GM19438 (cell line): Measurements from ENCODE around the gene ELP2.
"Not testable (repeated sequence)": the region's sequence is repeated elsewhere in the genome, so short reads cannot be mapped to it uniquely, and the experiment has no call there.

Source experiments
- ATAC-seq: cut with Tn5 transposase; IDR thresholded peaks from one replicate; pipeline ENCODE4 v1.9.1; 2021; ENCODE audit warnings: low read depth; ENCODE audit not compliant: unreplicated experiment

ELP2 gene

DNA sequence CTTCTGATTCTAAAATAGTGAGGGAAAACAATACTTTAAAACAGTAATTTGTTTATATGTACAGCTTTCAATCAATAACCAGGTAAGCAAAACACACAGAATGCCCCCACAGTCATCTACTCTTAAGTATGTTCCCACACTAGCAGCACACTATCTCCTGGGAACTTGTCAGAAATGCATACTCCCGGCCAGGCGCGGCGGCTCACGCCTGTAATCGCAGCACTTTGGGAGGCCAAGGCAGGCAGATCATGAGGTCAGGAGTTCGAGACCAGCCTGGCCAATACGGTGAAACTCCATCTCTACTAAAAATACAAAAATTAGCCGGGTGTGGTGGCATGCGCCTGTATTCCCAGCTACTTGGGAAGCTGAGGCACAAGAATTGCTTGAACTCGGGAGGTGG, 12.9 kb upstream of the ELP2 start:
- ATAC-seq = not testable (repeated sequence)

DNA sequence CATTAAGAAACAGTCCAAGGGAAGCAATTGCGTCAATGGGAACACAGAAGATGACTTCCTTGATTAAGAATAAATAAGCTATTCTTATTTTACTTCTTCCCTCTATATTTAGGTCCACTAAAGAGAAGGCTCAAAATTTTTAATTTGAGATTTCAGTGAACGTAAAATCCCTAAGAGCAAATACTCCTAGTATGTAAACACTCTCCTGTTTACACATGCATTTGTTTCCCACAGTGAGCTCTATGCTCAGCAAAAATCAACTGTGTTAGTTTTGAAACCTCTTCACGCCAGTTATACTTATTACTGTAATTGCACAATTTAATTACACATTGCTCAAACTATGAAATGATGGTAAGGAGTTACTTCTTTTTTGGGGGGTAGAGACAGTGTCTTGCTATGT, 9.4 kb upstream of the ELP2 start:
- ATAC-seq = no peak

DNA sequence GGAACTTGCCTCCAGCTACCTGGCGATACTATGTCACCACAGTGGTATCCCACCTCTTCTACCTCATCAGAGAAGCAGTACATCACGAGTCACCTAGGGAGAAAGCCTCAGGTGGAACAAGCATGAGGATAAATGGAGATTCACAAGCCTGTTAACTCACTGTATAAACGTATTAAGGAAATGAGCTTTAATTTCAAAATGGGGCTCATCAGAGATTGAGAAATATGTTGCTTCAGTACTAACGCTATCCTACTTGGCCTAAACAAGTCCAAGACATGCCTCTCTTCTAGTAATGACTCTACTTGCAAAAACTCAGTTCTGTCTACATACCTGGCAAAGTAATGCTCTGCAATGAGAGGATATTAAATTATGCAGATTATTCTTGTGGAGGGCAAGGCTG, 4.9 kb upstream of the ELP2 start:
- no peak for ATAC-seq

DNA sequence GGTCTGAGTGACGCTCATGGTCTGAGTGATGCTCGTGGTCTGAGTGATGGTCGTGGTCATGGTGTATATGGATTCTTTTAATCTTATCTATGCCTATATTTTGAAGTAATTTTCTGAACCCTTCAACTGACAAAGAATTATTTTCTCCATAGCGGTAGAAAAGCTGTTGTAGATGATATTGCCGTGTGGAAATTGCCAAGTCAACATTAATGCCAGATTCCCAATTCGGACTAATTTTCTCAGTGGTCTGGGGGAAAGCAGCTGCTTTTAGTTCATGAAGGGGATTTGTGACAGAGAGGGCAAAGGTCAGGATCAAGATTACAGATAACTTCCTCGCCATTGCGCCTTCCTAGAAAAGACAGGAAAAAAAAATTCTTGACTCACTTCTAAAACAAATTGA, 3.0 kb upstream of the ELP2 start:
- ATAC-seq = no peak

DNA sequence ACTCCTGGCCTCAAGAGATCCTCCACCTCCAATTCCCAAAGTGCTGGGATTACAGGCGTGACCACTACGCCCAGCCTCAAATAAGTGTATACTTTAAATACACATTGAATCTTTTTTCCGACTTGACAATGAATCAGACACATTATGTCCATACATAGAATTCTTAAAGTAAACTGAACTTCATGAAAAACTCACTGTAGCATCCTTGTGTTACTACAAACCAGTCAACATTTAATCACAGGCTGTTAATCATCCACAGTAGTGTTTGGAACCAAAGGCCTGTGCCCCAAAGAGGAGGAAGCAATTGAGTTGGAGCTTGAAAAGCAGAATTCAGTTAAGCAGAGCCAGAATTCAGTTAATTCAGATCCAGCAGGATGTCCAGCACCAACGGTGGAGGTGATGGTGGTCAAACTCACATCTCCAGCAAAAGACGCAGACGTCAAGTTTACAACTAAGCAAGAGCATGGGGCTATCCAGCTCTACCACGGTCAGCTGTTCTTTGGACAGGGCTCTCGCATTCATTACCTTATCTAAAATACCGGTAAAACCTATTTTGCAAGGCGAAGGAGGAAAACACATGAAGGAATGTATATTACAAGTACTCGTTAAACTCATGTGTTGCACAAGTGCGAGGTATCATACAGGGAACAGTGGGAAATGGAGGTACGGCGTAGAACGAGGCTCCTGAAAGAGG, 1.7 kb upstream of the ELP2 start:
- no peak for ATAC-seq

DNA sequence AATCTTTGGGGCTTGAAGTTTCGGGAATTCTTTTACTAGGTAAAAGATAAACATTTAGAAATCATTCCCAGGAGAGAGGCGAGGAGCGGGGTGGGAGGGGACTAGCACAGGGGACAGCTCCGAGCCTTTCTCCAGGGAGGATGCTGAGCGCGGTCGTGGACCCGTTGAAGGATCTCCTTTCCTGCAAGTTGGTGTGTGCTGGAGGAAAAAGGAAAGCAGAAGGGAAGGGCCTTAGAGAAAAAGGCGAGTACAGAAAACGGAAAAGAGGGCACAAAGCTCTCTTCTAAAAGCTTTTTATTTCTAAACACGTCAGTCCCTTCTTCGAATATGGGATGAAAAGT, 1.2 kb upstream of the ELP2 start:
- ATAC-seq = no peak

DNA sequence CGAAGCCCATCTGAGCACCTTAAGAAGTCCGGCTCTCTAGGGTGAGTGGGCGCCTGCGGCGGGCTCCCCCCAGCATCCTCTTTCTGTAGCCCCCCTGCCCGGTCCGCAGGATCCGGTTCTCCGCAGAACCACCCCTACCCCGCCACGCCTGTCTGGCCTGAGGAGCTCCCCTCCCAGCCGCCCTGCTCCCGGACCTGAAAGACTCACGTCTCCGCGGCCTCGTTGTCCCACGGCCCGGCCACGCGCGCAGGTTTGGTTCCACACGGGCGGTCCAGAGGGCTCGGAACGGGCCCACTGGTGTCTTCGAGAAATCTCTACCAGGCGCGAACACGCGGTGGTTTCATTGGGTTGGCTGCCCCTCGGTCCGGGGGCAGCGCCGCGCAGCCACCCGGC, 796 bp upstream of the ELP2 start:
- peak; percentile 20 for ATAC-seq

DNA sequence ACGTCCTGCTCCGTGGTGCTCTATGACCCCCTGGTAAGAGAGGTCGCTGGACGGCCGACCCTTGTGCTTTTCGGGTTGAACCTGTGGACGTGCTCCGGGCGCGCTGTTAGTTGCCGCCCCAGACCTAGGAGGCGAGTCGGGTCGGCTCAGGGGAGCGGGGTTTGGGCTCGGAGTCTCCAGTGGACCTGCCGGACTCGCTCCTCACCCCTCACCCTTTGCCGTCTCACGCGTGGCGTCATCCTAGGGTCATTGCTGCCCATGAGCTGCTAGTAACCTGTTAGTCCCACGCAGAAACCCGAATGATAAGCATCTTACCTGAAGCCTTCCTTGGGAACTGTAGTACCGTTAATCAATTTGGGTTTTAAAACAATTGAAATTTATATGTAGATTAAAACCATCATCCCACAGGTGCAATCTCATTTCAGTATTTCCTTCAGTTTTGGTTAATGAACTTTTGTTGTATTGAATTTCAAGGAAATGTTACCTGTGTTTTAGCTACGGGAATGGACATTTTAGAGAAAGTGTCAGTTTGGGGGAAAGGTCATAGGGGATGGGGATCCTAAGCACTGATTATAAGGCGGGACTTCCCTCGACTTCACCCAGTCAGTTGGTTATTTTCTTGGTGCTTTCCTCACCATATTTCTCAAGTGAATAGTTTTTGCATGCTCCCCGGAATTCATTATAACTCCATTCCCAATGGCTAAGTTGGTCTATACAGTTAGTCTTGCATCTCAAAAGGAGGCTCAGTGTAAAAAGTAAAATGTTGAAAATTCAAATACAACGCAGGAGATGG, 536 bp downstream of the ELP2 start:
- peak; percentile 19 for ATAC-seq

DNA sequence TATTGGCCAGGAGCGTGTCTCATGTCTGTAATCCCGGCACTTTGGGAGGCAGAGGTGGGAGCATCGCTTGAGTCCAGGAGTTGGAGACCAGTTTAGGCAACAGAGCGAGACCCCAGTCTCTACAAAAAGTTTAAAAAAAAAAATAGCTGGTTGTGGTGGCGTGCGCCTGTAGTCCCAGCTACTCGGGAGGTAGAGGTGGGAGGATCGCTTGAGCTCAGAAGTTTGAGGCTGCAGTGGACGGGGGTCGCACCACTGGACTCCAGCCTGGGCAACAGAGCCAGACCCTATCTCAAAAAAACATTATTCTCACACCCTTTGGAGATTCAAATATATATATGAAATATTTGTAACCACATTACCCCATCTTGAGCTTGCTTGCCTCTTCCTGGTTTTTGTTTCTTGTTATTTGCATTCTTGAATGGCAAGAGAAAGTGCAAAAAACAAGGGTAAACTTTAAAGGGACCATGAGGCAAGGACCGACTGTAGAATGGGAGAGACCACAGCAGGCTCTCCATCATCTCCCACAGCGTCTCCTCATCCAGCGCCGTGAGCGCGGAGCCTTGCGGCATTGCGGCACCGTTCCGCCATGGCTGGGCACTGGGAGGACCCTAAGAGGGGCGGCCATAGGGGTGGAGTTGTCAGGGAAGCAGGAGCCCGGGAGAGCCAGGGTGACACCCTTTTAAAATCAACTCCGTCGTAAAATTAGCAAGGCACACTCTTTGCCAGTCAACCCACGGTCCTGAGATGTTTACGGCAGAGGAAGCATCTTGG, 1.4 kb downstream of the ELP2 start:
- no peak for ATAC-seq

DNA sequence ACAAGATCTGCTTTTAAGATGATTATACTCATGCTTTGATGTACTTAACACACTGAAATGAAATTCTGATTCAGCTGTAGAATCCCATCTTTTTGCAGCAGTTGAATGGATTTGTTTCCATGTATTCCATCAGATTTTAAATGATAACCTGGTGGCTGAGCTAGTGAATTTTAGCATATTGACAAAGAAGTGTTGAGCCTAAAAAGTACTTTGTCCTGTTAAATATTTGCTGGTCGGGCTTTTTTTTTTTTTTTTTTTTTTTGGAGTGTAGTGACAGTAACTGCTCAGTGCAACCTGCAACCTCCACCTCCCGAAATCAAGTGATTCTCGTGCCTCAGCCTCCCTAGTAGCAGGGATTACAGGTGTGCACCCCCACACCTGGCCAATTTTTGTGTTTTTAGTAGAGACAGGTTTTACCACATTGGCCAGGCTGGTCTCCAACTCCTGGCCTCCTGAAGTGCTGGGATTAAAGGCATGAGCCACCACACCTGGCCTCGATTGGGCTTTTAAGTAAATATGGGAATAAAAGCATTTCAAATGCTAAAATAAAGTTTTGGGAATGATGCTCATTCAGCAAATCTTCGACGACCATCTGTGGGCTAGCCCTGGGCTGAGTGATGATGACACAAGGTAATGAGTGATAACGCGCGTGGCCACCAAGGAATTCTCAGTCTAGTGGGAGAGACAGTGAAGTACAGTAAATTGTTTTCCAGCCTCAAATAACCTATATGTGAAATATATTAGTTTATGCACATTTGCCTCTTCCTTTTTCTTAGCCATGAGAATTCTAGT, 2.2 kb downstream of the ELP2 start:
- ATAC-seq = no peak

DNA sequence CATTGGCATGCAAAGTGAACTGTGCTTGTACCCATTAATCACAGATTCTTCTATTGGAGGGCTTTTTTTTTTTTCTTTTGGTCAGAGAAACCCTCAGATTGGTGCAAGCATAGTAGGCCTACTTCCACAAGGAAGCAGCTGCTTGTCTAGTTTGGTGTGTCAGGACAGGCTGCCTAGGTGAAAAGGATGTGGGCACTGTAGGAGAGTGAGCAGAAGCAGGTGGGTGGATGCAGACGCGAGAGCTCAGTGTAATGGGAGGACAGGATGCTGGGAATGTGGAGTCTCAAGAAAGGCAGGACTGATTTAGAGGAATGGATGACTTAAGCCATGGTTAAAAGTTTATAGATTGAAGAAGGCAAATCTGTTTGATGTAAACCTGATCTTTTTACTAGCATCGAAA, 3.1 kb downstream of the ELP2 start:
- ATAC-seq = no peak

DNA sequence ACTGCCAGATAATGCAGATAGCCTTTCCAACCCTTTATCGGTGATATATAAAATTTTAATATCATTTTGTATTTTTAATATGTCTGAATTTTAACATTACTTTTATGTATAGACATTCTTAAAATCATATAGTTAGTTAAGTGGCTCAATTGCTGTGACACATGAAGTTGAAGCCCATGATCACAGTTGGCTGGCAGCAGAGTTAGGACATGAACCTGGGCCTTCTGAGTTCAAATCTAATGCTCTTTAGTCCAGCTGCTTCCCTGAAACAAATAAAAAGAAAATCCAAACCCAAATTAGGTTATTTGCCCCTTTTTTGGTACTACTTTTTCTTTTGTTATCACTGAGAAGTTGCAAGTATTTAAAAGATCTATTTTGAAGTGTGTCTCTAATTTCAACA, 5.6 kb downstream of the ELP2 start:
- no peak for ATAC-seq

DNA sequence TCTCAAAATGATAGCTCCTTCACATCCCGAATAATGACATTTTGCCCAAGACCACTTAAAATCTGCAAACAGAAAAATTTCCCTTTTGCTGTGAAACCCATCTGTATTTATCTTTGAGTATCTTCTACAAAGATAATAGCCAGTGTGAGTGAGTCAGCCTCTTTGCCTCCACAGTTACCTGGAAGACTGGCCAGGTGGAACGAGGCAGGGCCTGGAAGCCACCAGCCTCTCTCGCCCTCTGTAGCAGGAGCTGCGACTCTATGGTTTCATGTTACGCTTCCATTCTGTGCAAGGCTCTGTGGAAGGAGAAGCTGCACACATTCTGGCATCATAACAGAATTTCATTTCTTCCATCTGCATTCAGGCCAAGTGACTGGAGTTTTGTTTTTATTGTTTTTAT, 9.5 kb downstream of the ELP2 start:
- no peak for ATAC-seq

DNA sequence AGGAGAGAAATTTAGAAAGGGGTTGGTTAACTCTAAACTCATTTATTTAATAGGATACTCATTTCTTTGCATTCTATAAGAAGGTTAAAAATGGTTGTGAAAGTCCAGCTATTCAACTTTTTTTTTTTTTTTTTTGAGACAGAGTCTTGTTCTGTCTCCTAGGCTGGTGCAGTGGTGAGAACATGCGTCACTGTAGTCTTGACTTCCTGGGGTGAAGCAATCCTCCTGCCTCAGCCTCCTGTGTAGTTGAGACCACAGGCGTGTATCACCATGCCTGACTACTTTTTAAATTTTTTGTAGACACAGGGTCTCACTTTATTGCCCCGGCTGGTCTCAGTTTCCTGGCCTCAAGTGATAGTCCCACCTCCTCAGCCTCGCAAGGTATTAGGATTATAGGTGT, 11.9 kb downstream of the ELP2 start:
- no peak for ATAC-seq

DNA sequence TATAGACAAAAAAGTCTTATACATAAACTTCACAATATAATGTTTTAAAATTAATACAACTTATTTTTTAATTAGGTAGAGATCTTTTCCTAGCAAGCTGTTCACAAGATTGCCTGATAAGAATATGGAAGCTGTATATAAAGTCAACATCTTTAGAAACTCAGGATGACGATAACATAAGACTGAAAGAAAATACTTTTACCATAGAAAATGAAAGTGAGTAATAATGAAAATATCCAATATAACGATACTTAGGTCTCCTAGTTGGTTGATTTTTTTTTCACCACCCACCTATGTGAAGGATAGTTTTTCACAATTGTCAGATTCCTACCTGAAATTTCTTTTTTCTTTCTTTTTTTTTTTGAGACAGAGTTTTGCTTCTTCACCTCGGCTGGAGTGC, 13.1 kb downstream of the ELP2 start:
- no peak for ATAC-seq

DNA sequence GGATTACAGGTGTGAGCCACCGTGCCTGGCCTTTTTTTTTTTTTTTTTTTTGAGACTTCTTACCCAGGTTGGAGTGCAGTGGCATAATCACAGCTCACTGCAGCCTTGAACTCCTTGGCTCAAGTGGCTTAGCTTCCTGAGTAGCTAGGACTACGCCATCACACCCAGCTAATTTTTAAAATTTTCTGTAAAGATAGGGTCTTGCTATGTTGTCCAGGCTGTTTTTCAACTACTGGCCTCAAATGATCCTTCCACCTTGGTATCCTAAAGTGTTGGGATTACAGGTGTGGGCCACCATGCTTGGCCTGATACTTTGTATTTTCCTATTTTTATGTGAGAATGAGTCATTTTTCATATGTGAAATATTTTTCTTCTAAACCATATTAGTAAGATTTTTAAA, 13.7 kb downstream of the ELP2 start:
- no peak for ATAC-seq

DNA sequence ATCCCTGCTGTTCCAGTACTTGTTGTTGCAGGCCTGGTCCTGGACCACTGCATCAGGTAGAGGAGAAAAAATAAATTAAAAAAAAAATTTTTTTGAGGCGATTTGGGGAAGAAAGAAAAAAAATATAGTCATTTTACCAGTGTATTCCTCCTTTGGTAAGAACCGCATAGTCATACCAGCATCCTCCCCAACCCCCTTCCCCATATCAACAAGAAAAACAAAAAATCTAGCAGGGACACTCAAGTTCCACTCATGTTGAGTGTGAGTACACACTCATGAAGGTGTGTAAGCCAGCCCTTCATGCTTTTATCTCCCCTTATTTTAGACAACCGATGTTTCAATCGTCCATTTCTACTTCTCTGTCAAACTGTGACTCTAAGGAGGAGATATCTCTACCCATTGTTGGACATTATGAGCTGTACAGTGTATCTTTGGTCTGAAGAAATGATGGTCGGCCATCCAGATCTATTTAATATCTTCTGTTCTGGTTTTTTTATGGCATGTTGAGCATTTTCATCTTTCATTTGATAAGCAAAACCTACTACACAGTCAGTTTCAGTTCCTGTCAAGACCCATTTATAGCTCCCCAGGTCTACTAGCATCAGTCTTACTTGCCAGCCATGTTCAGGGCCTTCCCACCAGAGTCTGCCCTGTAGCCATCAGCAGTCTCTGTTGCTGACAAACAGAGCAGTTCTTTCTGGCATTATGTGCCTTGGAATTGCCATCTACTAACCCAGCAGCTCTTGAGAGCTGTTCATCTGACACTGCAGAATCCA, 20.0 kb downstream of the ELP2 start:
- ATAC-seq = peak; percentile 90

DNA sequence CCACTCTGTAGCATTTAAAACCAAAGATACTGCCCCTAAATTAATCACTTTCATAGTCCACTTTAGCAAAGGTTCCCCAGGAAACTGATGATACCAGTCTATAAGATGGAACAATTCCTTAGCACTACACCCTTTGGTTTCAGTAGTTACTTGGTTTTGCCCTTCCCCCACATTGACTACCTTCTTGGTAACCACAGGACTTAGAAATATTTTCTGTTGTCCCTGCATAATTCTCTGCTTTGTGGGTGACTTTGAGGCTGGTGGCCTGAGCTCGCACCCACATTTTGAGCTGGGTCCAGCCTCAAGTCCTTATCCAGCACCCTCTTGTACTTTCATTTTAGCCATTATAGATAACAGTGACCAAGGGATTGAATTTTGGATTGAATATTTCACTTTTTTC, 23.1 kb downstream of the ELP2 start:
- no peak for ATAC-seq

DNA sequence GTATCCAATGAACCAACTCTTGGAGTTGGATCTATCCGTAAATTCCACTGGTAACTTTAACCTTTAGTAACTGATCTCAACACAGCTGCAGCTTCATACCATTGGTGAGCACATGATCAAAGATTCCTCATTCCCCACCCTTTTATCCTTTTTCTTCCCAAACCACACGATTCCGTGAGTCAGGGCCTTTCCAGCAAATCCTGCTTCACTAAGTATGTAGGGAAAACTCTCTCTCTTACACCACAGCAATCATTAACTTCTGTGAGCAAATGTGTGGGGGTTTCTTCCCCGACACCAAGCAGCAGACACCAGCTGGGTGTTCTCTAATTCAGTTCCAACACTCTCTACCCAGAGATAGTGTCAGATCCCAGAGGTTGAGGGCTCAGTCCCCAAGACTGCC, 23.5 kb downstream of the ELP2 start:
- no peak for ATAC-seq

DNA sequence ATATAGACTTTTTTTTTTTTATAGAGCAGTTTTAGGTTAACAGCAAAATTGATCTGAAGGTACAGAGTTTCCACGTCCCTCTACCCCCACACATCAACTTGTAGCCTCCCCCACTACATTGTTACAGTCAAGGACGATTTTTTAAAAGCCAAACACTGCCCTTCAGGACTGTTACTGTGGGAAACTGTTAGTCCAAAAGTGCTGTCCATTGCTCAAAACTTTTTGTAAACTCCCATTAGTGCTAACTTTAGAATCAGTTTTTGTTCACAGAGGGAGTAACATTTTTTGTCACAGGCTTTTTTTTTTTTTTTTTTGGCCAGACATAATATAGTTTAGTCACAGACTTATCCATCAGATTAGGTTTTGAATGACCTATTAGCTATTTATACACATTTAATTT, 24.1 kb downstream of the ELP2 start:
- ATAC-seq = no peak
